HEK293T (cell line): Measurements from ENCODE around the gene PRIMPOL.

Experiments
- CTCF ChIA-PET: fragments of 350-600 bp; formaldehyde crosslinking; extraction: SDS; loops from one replicate; lab custom pipeline; 2021; ENCODE audit warnings: antibody characterized with exemption, inconsistent platforms; lab: Yijun Ruan, JAX
- POLR2A ChIA-PET: fragments of 350-600 bp; formaldehyde crosslinking; extraction: SDS; loops from one replicate; lab custom pipeline; 2020; ENCODE audit warnings: antibody characterized with exemption, inconsistent platforms; lab: Yijun Ruan, JAX
- DNase-seq: peaks from one replicate; pipeline ENCODE4 v3.0.0; 2012; ENCODE audit warnings: mixed read lengths; ENCODE audit errors: extremely low spot score
- ARNT ChIP-seq: fragments of 450-650 bp; IDR thresholded peaks from 2 replicates; pipeline ENCODE4 v1.6.1; 2017; ENCODE audit warnings: mild to moderate bottlenecking
- BHLHE40 ChIP-seq: fragments of 450-650 bp; IDR thresholded peaks from 2 replicates; pipeline ENCODE4 v1.6.1; 2016; ENCODE audit warnings: mild to moderate bottlenecking, moderate library complexity, borderline replicate concordance
- CTBP1 ChIP-seq: fragments of 450-650 bp; IDR thresholded peaks from 2 replicates; pipeline ENCODE4 v1.6.1; 2016; ENCODE audit warnings: borderline replicate concordance
- ELF4 ChIP-seq: fragments of 450-650 bp; IDR thresholded peaks from 2 replicates; pipeline ENCODE4 v1.6.1; 2017; ENCODE audit warnings: antibody characterized with exemption
- FOXA1 ChIP-seq: fragments of 450-650 bp; IDR thresholded peaks from 2 replicates; pipeline ENCODE4 v1.6.1; 2016; ENCODE audit warnings: mild to moderate bottlenecking
- FOXK2 ChIP-seq: fragments of 450-650 bp; IDR thresholded peaks from 2 replicates; pipeline ENCODE4 v1.6.1; 2016; ENCODE audit warnings: mild to moderate bottlenecking
- FOXM1 ChIP-seq: fragments of 450-650 bp; IDR thresholded peaks from 2 replicates; pipeline ENCODE4 v1.6.1; 2017; ENCODE audit warnings: mild to moderate bottlenecking, borderline replicate concordance
- HDGF ChIP-seq: fragments of 450-650 bp; IDR thresholded peaks from 2 replicates; pipeline ENCODE4 v1.6.1; 2017; ENCODE audit warnings: antibody characterized with exemption, borderline replicate concordance
- L3MBTL2 ChIP-seq: fragments of 450-650 bp; conservative IDR thresholded peaks from 2 replicates; pipeline ENCODE4 v1.6.1; 2016; ENCODE audit warnings: mild to moderate bottlenecking
- LEF1 ChIP-seq: fragments of 450-650 bp; IDR thresholded peaks from 2 replicates; pipeline ENCODE4 v1.6.1; 2017; ENCODE audit warnings: mild to moderate bottlenecking, borderline replicate concordance
- NFRKB ChIP-seq: fragments of 450-650 bp; IDR thresholded peaks from 2 replicates; pipeline ENCODE4 v1.6.1; 2016; ENCODE audit warnings: mild to moderate bottlenecking, moderate library complexity
- SP1 ChIP-seq: fragments of 450-650 bp; IDR thresholded peaks from 2 replicates; pipeline ENCODE4 v1.6.1; 2017
- SUZ12 ChIP-seq: fragments of 450-650 bp; IDR thresholded peaks from 2 replicates; pipeline ENCODE4 v1.6.1; 2016; ENCODE audit warnings: mild to moderate bottlenecking
- TARDBP ChIP-seq: fragments of 450-650 bp; IDR thresholded peaks from 2 replicates; pipeline ENCODE4 v1.6.1; 2016
- ZNF384 ChIP-seq: fragments of 450-650 bp; IDR thresholded peaks from 2 replicates; pipeline ENCODE4 v1.6.1; 2016
- TF ChIP-seq, protein P1 (sequence below): fragments of 450-650 bp; IDR thresholded peaks from 2 replicates; pipeline ENCODE4 v1.6.1; 2016

The PRIMPOL gene

DNA sequence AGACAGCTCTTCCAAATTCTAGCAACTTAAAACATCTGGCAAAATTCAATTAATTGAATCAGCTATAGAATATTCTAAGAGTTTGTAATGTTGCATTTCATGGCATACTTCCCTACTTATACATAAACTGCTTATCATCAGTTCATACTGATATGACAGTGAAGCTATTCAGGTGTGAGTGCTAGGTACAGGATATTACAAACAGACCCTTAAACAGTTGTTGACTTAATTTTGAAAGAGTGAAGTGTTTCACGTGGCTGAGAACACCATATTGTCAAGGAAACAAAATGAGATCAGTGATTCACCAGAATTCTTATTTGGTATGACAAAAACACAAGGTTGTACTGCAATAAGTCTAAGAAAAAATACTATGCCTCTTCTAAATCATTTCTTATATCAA lies 56.9 kb downstream of the PRIMPOL start:
- CTCF ChIA-PET, result no interaction called here
- no peak for DNase-seq
- TF ChIP-seq LEF1, result no peak
- TF ChIP-seq NFRKB, result no peak
- TF ChIP-seq ZNF384, result no peak
- POLR2A ChIA-PET, result no interaction called here

DNA sequence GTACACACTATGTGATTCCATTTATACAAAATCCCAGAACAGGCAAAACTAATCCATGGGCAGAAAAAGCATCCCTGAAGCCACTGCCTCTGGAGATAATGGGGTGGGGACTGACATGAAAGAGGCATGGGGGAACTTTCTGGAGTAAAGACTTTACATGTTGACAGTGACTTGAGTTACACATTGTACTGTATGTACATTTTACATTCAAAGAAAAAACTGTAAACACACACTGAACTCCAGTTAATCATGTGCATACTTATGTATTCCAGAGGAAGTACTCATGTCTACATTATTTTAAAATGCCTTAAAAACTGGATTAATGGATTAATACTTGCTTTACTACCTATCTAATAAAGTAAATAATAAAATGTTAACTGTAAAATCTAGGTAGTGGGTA lies 62.8 kb downstream of the PRIMPOL start:
- ChIA-PET CTCF (interaction anchor here (0.6 kb wide), 1 partner anchor 35 kb away, joined by 3 read pairs; no protein-coding TSS in a partner anchor), POLR2A (no interaction called here)
- TF ChIP-seq FOXM1 (no peak), CTBP1 (no peak), ELF4 (no peak), SP1 (no peak), NFRKB (no peak)
- no peak for DNase-seq

- TF ChIP-seq SP1 (no peak), L3MBTL2 (no peak), SUZ12 (no peak), LEF1 (no peak), FOXM1 (no peak), NFRKB (no peak), FOXK2 (no peak), HDGF (no peak), FOXA1 (no peak), ZNF384 (no peak), ELF4 (no peak), BHLHE40 (no peak), CTBP1 (no peak), ARNT (no peak), TARDBP (no peak)
- TF ChIP-seq, protein P1, sequence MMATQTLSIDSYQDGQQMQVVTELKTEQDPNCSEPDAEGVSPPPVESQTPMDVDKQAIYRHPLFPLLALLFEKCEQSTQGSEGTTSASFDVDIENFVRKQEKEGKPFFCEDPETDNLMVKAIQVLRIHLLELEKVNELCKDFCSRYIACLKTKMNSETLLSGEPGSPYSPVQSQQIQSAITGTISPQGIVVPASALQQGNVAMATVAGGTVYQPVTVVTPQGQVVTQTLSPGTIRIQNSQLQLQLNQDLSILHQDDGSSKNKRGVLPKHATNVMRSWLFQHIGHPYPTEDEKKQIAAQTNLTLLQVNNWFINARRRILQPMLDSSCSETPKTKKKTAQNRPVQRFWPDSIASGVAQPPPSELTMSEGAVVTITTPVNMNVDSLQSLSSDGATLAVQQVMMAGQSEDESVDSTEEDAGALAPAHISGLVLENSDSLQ, result no peak
- POLR2A ChIA-PET, result interaction anchor here (0.8 to 1.8 kb wide), 3 partner anchors 8 to 20 kb away, joined by 3 to 13 read pairs (median 3); partner anchors contain the start of gene CENPU
- DNase-seq, result no peak
- CTCF ChIA-PET, result interaction anchor here (0.6 kb wide), 1 partner anchor 431 kb away, joined by 4 read pairs; no protein-coding TSS in a partner anchor
Observed at GRCh38 chr4:184713887-184714286, 64.3 kb downstream of the PRIMPOL start.

DNA sequence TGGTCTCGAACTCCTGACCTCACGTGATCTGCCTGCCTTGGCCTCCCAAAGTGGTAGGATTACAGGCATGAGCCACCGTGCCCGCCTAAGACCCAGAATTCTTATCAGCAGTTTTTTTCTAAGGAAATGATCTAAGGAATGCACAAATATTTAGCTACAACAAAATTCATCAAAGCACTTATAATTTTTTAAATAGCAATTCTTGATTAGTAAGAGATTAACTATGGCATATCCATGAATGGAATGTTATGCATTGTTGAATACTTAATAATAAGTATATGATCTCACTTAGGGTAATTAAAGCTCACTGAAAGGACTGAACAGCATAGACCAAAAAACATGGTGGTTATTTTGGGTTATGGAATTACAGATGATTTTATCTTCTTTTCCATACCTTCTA lies 66.0 kb downstream of the PRIMPOL start:
- CTCF ChIA-PET, result interaction anchor here (0.7 kb wide), 1 partner anchor 194 kb away, joined by 3 read pairs; no protein-coding TSS in a partner anchor
- POLR2A ChIA-PET, result interaction anchor here (1.2 kb wide), 1 partner anchor 18 kb away, joined by 4 read pairs; the partner anchor contains the start of gene CENPU
- TF ChIP-seq ZNF384 (no peak), BHLHE40 (no peak), SP1 (no peak), NFRKB (no peak)
- no peak for DNase-seq

DNA sequence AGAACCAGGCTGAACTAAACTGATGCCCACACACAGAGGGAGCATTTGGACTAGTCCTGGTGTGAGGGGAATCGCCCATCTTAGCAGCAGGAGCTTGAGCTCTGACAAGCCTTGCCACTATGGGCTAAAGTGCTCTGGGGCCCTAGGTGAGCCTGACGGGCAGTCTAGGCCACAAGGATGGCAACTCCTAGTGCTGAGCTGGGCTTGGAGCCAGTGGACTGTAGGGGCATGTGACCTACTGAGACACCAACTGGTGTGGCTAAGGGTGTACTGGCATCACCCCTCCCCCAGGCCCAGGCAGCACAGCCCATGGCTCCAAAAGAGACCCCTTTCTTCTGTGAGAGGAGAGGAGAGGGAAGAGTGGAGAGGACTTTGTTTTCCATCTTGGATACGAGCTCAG lies 69.9 kb downstream of the PRIMPOL start:
- TF ChIP-seq CTBP1 (no peak), FOXK2 (no peak), FOXM1 (no peak)
- POLR2A ChIA-PET, result interaction anchor here (1.0 to 1.3 kb wide), 2 partner anchors 15 to 322 kb away, joined by 3 to 5 read pairs; partner anchors contain the start of gene CENPU
- no peak for DNase-seq
- CTCF ChIA-PET, result no interaction called here

DNA sequence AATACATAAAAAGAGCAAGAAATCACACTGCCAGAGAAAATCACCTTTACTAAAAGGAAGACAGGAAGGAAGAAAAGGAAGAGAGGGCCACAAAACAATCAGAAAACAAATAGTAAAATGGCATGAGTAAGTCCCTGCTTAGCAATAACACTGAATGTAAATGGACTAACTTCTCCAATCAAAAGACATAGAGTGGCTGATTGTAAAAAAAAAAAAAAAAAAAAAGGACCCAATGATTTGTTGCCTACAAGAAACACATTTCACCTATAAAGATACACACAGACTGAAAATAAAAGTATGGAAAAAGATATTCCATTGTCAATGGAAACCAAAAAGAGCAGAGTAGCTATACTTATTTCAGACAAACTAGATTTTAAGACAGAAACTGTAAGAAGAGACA lies 71.7 kb downstream of the PRIMPOL start:
- ChIA-PET POLR2A (interaction anchor here (1.0 to 6.0 kb wide), 3 partner anchors 8 to 12 kb away, joined by 3 to 43 read pairs (median 3); partner anchors contain the start of gene CENPU), CTCF (no interaction called here)
- DNase-seq, result no peak
- no peak for TF ChIP-seq FOXK2
- peak; percentile 86 for TF ChIP-seq ZNF384

DNA sequence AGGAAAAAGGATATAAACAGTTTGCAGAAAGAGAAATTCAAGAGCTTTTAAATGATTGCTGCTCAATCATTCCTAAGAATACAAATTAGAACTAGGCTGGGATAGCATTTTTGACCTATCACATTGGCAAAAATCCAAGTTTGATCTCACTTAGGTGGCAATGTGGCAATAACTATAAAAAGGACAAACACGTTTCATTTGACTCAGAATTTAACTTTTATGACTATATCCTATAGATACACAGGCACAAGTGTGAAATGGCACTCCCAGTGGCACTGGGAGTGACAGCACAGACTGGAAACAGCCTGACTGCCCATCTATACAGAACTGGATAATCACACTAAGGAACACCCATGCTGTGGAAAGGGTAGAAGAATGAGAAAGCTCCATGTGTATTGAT lies 73.3 kb downstream of the PRIMPOL start:
- CTCF ChIA-PET, result interaction anchor here (0.6 kb wide), 1 partner anchor 461 kb away, joined by 3 read pairs; no protein-coding TSS in a partner anchor

More for the DNA sequence above, 73.3 kb downstream of the PRIMPOL start:
- TF ChIP-seq, protein P1, result no peak
- TF ChIP-seq ZNF384, result no peak
- TF ChIP-seq SP1, result no peak
- TF ChIP-seq BHLHE40, result no peak
- TF ChIP-seq FOXM1, result no peak
- TF ChIP-seq L3MBTL2, result no peak
- TF ChIP-seq HDGF, result no peak
- no peak for TF ChIP-seq LEF1
- no peak for TF ChIP-seq FOXK2
- TF ChIP-seq TARDBP, result no peak
- TF ChIP-seq ELF4, result no peak
- no peak for TF ChIP-seq SUZ12
- no peak for TF ChIP-seq CTBP1
- no peak for TF ChIP-seq ARNT
- no peak for TF ChIP-seq FOXA1
- no peak for TF ChIP-seq NFRKB
- POLR2A ChIA-PET, result interaction anchor here (1.0 to 6.0 kb wide), 2 partner anchors 8 to 10 kb away, joined by 3 to 43 read pairs; partner anchors contain the start of gene CENPU
- no peak for DNase-seq
